ENCODE results near the gene ZBTB40.

DNA sequence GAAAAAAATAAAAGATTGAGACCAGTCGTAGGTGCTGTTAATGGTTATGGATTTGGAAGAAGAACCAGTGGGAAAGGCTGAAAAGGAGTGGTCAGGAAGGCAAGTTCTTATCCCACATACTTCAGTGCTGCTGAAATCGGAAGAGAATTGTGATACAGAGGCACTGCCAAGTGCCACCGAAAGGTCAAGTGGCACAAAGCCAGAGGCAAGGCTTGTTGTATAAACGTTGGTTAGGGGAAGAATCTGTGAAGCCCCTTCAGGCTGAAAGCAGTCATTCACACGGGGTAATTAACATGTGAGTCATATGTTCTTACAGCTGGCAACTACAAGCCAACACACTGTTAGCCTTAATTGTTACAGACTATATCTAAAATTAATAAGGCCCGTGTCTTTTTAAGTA, 48.8 kb downstream of the ZBTB40 start:
- TF ChIP-seq, protein P1, sequence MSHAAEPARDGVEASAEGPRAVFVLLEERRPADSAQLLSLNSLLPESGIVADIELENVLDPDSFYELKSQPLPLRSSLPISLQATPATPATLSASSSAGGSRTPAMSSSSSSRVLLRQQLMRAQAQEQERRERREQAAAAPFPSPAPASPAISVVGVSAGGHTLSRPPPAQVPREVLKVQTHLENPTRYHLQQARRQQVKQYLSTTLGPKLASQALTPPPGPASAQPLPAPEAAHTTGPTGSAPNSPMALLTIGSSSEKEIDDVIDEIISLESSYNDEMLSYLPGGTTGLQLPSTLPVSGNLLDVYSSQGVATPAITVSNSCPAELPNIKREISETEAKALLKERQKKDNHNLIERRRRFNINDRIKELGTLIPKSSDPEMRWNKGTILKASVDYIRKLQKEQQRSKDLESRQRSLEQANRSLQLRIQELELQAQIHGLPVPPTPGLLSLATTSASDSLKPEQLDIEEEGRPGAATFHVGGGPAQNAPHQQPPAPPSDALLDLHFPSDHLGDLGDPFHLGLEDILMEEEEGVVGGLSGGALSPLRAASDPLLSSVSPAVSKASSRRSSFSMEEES (CRISPR knock-in tag; IDR thresholded peaks at IDR 0.05): no peak
- TF ChIP-seq PHB2 (IDR thresholded peaks at IDR 0.05; ENCODE audit: partially characterized antibody): no peak
- TF ChIP-seq ZFP90 (CRISPR knock-in tag; IDR thresholded peaks at IDR 0.05; ENCODE audit: borderline replicate concordance): no peak
- TF ChIP-seq, protein P2, sequence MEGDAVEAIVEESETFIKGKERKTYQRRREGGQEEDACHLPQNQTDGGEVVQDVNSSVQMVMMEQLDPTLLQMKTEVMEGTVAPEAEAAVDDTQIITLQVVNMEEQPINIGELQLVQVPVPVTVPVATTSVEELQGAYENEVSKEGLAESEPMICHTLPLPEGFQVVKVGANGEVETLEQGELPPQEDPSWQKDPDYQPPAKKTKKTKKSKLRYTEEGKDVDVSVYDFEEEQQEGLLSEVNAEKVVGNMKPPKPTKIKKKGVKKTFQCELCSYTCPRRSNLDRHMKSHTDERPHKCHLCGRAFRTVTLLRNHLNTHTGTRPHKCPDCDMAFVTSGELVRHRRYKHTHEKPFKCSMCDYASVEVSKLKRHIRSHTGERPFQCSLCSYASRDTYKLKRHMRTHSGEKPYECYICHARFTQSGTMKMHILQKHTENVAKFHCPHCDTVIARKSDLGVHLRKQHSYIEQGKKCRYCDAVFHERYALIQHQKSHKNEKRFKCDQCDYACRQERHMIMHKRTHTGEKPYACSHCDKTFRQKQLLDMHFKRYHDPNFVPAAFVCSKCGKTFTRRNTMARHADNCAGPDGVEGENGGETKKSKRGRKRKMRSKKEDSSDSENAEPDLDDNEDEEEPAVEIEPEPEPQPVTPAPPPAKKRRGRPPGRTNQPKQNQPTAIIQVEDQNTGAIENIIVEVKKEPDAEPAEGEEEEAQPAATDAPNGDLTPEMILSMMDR (CRISPR knock-in tag; IDR thresholded peaks at IDR 0.05): no peak
- TF ChIP-seq POLR2AphosphoS5 (IDR thresholded peaks at IDR 0.05; ENCODE audit: low read depth, low read length): no peak
- TF ChIP-seq, protein P3, sequence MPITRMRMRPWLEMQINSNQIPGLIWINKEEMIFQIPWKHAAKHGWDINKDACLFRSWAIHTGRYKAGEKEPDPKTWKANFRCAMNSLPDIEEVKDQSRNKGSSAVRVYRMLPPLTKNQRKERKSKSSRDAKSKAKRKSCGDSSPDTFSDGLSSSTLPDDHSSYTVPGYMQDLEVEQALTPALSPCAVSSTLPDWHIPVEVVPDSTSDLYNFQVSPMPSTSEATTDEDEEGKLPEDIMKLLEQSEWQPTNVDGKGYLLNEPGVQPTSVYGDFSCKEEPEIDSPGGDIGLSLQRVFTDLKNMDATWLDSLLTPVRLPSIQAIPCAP (CRISPR knock-in tag; IDR thresholded peaks at IDR 0.05; ENCODE audit: low read depth): no peak
- TF ChIP-seq ZNF20 (CRISPR knock-in tag; IDR thresholded peaks at IDR 0.05): no peak

Measured in HepG2 (cell line).